GM18873 (cell line): ENCODE data around the gene SLX4IP.
"Not testable (repeated sequence)": the region's sequence is repeated elsewhere in the genome, so short reads cannot be mapped to it uniquely, and the experiment has no call there.

ENCODE experiments used
- ATAC-seq: cut with Tn5 transposase; IDR thresholded peaks from one replicate; pipeline ENCODE4 v1.9.1; 2021; ENCODE audit warnings: mild to moderate bottlenecking, moderate library complexity, moderate number of reproducible peaks; ENCODE audit not compliant: unreplicated experiment, low FRiP score

Gene SLX4IP

DNA sequence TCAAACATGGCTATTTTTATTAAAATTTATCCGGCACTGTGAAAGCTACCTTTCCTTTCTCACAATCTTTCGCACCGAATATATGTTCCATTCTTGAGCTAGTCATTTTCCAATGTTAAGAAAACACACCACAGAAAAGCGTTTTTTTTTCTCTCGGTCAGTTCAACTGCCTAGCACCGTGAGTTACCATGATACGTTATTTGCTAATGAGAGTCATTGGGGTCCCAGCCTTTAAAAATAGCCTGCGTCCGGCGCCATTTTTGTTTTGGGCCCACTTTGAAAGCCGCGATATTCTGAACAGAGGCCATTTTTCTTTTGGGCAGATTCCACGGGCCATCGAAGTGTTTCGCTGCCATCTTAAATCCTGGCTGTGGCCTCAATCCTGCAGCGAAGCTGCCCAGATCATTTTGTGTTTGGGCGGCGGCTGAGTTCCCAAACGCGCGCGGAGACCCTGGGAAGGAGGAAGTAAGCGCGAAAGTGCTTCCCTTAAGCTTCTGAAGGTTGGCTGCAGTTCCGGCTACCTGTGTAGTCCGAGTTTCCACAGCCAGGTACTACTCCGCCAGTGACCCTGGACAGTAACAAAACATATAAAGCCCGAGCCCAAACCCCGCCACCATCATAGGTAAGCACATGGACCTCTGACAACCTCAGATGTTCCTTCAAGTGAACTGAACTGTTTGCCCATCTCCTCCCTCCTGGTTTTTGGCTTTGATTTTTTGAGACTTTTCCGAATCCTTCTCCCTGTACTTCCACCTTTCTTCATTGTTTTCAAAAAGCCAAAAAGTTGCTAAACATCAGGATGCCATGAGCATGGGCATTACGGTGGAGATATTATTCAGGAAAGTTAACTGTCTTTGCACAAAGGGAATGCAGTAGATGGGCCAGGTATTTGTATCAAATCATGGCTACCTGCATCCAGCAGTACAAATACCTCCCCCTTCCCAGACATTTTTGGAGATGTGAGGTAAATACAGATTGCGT is at the start of gene SLX4IP:
TSS of gene SLX4IP (plus strand) at position 474 of the 981 bp plus-strand sequence. CDS start 22,900 bp downstream, outside the sequence.
- peak; percentile 58 for ATAC-seq

GRCh38 chr20:10385850-10386544 is 49.1 kb upstream of the SLX4IP start:
- no peak for ATAC-seq

GRCh38 chr20:10387686-10388085 is 47.4 kb upstream of the SLX4IP start:
- ATAC-seq: no peak

- no peak for ATAC-seq
These were observed 46.5 kb upstream of the SLX4IP start for GRCh38 chr20:10388597-10388996.

GRCh38 chr20:10390709-10391108 is 44.4 kb upstream of the SLX4IP start:
- ATAC-seq: no peak

- ATAC-seq: not testable (repeated sequence)
These were observed 40.4 kb upstream of the SLX4IP start for GRCh38 chr20:10394752-10395151.

DNA sequence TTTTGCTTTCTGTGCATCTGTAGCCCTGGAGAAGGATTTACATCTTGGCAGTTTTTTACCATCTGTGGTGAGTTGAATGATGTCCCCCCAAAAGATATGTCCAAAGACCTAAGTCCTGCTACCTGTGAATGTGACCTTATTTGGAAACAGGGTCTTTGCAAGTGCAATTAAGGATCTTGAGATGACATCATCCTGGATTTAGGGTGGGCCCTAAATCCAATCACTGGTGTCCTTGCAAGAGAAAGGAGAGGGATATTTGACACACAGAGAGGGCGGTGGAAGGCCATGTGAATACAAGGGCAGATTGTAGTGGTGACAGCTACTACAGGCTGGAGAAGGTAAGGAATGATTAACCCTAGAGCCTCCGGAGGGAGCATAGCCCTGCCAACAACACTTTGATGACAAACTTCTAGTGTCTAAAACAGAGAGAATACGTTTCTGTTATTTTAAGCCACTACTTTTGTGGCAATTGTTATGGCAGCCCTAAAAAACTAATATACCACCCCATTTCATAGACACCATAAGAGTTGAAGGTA is 36.2 kb upstream of the SLX4IP start:
- ATAC-seq: no peak

GRCh38 chr20:10402938-10403608 is 32.0 kb upstream of the SLX4IP start:
- no peak for ATAC-seq

DNA sequence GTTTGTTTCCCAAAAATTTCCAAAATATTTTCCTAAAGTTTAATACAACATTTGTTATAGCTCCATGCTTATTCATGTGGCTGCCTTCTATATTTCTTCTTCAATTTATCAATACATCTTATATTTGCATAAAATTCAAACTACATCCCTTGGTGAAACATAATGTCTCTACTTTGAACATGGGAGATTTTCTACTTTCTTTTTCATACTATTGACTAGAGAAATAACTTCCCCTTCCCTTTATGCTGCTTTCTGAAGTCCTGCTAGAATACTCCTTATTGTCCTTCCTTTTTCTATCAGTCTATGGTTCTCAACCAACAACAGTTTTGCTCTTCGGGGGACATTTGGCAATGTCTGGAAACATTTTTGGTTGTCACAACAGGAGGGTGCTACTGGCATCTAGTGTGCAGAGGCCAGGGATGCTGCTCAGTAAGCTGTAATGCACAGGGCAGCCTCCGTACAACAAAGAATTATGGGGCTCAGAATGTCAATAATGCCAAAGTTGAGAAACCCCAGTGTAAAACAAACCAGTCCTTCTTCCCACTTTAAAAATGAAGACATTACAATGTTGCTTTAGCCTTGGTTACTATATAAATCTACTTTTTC is 31.0 kb upstream of the SLX4IP start:
- ATAC-seq: no peak

DNA sequence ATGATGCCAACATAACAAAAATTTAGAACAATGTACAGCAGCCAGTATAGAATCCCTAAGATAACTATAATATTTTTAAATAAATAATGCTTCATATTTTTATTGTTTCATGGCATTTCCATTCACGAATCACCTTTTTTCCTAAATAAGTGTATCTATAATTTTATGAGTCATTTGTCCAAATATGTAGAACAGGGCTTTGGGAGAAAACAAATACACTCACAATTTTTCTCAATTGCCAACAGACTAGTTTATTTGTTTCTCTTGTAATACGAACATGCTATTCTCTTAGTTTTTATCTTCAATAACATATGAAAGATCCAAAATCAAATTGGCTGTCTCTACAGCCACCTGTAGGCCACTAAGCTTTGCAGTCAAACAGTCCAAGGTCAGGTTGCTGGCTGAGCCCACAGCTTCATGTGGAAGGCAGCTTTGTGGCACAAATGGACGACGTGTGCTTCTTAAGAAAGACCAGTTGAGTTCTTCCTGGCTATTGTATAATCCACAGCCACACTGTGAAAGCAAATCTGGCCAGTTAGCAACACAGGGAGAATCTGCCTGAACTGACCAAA is 30.1 kb upstream of the SLX4IP start:
- no peak for ATAC-seq

DNA sequence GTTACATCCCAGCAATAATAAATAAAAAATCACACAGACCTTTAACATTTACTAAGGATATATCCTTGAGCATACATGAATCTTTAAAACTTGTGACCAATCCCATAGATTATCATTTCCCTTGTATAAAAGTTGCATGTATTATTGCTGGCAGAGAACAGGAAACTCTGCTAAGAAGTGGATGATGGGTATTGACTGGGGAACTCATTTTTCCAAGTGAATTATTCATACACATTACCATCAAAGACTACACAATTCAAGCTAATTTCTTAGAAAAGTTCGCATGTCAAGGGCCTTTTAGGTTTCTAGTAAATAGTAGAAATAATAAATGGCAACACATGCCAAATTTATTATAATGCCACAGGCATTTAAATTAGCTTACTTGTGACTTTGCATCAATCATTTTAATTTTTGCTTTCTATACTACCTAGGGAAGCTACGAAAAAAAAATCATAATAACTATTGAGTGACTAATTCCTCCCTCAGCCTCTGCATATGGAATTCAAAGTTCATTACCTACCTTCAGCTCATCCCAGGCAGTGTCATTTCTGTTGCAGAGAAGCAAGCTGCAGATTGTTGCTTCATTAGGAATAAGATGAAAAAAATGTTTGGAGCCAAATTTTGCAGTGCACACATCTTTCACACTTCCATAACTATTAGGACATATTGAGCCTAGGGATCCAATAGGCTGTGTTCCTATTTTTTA is 26.8 kb upstream of the SLX4IP start:
- ATAC-seq: no peak

DNA sequence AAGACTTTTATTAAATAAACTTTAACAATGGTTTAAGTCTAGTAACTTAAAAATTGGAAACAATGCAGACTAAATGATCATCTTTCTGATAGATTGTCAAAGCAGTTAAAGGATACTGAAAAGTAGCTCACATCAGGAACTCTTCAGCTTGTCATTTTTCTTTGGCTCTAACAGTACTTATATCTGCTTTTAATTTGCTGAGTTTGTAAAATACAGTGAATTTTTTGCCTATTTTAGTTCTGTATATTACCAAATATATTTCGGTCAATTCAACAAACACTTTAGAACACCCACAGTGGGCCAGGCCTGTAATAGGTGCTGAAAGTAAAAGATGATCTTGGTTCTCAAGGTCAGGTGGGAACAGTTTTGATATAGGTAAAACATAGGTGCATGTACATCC is 23.4 kb upstream of the SLX4IP start:
- no peak for ATAC-seq

- ATAC-seq: no peak
These were observed 22.3 kb upstream of the SLX4IP start for GRCh38 chr20:10412591-10413408.

DNA sequence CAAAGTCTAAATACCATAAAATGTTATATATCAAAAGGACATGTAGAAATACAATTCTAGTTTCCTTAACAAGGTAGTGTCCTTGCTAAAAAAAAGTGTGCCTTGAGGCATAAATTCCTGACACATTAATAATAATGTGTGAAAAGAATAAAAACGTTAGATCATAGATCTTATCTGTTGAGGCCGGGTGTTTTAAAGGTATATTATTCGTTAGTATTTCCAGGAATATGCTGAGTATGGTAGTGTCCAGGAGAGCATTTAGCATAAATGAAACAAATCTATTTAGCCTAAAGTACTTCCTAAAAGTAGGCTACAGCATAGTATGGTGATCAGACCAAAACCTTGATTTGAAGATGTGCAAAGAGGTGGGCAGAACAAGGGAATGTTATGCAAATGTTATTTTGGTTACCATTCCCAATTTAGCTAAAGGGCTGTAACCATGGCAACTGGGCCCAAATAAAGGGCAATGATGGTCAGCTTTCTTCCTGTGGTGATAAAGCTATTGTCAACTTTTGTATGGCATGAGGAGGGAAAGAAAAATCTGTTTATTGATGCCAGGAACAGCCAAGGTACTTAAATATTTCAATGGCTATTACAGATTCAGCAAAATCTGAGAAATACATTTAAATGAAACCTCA is 20.0 kb upstream of the SLX4IP start:
- ATAC-seq: no peak

DNA sequence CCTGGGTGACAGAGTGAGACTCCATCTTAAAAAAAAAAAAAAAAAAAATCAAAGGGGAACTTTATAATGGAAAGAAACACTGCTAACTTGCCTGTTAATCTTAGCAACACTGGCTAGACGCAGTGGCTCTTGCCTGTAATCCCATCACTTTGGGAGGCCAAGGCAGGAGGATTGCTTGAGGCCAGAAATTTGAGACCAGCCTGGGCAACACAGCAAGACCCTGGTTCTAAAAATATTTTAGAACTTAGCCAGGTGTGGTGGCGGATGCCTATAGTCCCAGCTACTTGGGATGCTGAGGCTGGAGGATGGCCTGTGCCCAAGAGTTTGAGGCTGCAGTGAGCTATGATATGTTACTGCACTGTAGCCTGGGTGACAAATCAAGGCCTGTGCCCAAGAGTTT is 17.9 kb upstream of the SLX4IP start:
- ATAC-seq: not testable (repeated sequence)

DNA sequence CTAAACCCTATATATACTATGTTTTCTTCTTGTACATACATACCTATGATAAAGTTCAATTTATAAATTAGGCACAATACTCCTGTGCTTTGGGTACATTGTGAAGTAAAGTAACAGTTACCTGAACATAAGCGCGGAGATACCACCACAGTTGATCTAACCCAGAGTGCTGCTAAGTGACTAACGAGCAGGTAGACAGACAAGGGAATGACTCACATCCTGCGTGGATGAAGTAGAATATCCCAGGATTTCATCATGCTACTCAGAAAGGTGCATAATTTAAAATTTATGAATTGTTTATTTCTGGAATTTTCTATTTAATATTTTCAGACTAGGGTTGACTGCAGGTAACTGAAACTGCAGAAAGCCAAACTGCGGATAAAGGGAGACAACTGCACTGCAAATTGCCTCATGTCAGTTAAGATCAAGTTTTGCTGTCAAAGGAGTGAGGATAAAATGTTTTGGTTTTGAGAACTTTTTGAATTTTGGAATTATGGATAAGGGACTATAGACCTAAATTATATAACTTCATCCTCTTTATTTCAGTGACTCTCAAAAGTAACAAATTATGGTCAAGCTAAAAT is 15.5 kb upstream of the SLX4IP start:
- no peak for ATAC-seq

DNA sequence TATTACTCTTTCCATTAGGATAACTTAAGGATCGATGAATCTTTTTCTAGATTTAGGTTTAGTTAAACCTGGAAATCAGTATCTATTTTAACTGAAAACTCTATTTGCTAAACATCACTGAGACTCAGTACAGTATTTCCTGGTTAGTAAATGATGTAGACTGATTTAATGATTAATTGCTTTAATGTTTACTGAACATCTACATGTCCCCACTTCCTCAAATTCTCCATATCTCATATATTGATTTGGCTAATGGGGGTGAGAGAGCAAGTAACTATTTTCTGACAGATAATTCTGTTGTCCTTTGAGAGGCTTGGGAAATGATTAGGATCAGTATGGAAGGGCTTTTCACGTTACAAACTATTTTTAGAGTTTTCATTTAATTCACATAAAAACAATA is 11.4 kb upstream of the SLX4IP start:
- peak; percentile 75 for ATAC-seq
